GM18520 (cell line): ENCODE data around the gene SMIM35.

Source experiments
- ATAC-seq: cut with Tn5 transposase; IDR thresholded peaks from one replicate; pipeline ENCODE4 v1.9.1; 2021; ENCODE audit not compliant: unreplicated experiment

SMIM35 gene

DNA sequence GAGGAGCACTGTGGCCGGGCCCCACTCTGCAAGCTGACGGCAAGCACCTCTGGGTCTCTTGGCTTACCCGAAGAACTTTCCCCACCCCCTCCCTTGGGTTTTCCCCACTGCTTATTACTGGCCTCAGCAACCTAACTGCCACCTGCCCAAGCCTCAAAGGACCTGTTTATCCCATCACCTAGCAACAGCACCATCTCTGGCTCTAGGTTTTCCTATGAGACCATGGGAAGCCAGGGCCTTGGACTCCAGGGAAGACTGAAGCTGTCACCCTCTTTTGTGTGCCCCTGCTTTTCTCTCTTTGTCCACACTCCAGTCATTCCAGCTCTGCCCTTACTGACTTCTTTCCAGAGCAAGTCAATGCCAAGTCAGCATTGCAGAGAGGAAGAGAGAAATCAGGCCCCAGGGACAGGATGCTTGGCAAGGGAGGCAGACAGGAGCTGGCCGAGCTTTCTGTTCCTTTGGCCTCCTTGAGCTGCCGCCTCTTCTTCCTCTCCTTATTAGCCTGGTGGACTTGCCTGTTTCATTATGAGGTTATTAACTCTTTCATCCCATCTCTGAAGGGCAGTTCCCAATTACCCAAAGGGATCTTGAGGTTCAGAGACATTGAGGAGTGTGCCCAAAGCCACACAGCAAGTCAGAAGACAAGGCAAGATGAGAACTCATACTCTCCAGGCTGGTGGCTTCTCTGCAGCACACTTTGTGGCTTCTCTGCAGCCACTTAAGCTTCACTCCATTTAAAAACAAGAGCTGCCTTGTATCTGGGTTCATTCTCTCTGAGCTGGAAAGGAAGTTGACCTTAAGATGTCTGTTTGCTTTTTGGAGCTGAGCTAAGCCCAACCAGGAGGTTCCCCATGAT lies at the start of gene SMIM35:
SMIM35 (minus strand) TSS at position 51 of the 856 bp plus-strand sequence. CDS start 206 bp downstream, outside the sequence.
- no peak for ATAC-seq

DNA sequence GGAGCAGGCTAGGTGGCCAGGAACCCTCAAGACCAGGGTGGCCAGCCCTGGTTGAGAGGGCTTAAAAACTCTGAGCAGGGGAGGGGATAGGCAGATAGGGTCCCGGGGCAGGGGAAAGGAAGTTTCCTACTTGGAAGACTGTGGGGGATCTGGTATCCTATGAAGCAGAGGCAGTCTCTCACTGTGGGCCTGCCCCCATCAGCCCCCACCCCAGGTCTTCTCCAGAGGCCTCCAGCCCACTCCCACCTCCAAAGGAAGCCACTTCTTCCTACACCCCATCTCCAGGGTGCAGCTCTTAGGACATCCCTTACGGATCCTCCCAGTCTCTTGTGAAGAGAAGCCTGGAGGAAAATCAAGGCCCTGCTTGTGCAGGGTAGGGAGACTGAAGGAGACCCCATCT lies 49.6 kb upstream of the SMIM35 start:
- ATAC-seq = no peak

GRCh38 chr11:118135796-118136165 lies 49.0 kb upstream of the SMIM35 start:
- no peak for ATAC-seq

- no peak for ATAC-seq
Observed at GRCh38 chr11:118135051-118135795, 48.5 kb upstream of the SMIM35 start.

DNA sequence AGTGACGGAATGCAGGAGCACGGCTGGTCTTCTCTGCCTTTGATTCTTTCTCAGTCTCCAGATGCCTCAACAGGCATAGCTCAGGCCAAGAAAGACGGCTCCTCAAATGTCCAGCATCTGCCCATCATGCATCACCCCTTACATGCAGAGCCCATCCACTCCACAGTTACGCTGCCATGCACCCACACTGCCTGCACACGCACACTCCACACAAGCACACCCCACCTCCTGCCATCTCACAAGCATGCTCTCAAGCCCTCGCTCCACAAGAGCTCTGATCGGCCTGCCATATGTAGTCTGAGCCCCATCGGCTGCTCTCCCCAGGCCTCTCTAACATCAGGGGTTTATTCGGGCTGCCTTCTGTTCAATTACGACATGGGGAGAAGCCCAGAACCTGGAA lies 47.1 kb upstream of the SMIM35 start:
- ATAC-seq = no peak

GRCh38 chr11:118132385-118133151 lies 45.8 kb upstream of the SMIM35 start:
- no peak for ATAC-seq

- no peak for ATAC-seq
Observed at GRCh38 chr11:118129471-118130172, 42.9 kb upstream of the SMIM35 start.

DNA sequence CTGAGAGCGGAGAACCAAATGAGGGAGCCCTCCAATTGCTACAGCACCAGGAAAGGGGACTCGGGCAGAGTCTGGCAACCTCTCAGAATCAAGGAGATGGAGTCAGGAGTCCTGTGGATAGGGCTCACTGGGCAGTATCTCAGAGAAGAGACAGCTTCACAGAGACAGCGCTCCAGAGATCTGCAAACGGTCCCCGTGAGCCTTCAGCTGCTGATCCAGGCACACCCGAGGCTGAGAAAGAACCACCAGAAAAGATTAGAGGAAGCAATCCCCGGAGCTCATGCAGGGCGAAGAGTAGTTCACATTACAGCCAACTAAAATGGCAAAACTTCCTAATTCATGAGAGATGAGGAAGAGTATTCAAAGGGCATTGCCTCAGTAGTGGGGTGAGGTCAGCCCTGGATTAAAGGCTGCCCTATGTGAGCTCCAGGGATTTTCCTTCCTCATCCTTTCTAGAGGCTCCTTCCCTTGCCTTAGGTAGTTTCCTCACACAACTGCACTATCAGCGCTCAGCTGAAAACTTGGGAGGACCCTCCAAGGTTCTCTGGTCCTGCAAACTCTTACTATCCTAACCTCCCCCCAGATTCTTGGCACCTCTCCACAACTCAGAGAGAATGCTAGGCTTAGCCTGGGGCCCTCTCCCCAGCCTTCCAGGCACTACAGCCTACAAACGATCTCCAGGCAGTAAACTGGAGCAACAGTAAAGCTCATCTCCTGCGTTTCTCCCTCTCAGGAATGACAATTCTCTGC lies 42.1 kb upstream of the SMIM35 start:
- no peak for ATAC-seq

GRCh38 chr11:118128310-118128709 lies 41.5 kb upstream of the SMIM35 start:
- no peak for ATAC-seq

GRCh38 chr11:118126082-118126838 lies 39.5 kb upstream of the SMIM35 start:
- no peak for ATAC-seq

- no peak for ATAC-seq
Observed at GRCh38 chr11:118124929-118125535, 38.3 kb upstream of the SMIM35 start.

- no peak for ATAC-seq
Observed at GRCh38 chr11:118120793-118121192, 34.0 kb upstream of the SMIM35 start.

- no peak for ATAC-seq
Observed at GRCh38 chr11:118117790-118118601, 31.2 kb upstream of the SMIM35 start.

GRCh38 chr11:118115048-118115447 lies 28.3 kb upstream of the SMIM35 start:
- ATAC-seq = no peak

GRCh38 chr11:118114266-118114665 lies 27.5 kb upstream of the SMIM35 start:
- ATAC-seq = no peak

DNA sequence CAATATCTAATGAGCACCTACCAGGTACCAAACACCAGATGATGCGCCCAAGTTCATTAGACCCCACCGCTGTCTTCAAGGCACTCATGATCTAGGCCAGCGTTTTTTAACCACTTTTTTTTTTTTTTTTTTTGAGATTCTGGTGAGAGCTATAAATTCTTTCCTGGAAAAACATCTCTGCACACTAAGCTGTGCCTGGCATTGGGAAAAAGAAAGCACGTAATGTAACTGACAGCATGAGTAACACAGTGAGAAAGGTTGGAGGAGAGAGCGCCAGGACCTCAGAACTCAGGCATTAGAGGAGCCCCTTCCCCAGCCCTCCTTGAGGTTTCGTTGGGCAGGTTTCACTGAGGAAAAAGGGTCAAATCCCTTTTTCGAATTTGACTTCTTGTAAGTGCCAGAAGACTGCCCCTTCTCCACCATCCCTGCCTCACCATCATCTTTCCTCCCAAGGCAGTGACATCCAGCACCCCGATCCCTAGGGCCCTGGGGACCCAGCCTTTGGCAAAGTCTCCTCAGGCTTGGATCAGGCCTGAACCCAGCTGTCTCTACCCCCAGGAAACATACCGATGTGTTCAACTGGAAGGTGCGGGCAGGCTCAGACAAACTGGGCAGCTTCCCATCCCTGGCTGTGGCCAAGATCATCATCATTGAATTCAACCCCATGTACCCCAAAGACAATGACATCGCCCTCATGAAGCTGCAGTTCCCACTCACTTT lies 26.1 kb upstream of the SMIM35 start:
- ATAC-seq = no peak

- no peak for ATAC-seq
Observed at GRCh38 chr11:118111744-118112035, 24.9 kb upstream of the SMIM35 start.
